Testis (tissue), 2 donors: ENCODE data around the gene P3H2.

Experiments
- CTCF ChIP-seq, 3 experiments: fragments of 450-650 bp in 2 of 3; fragments of 200-600 bp in 1 of 3; sonication (generic) in 1 of 3; IDR thresholded peaks; one replicate each; pipeline ENCODE4 v1.5.1; 2016 to 2019; ENCODE audit warnings: antibody characterized with exemption in 3 of 3, mild to moderate bottlenecking in 2 of 3, moderate library complexity in 1 of 3
- POLR2A ChIP-seq: fragments of 450-650 bp; IDR thresholded peaks from one replicate; pipeline ENCODE4 v1.6.1; 2017; ENCODE audit warnings: antibody characterized with exemption, mild to moderate bottlenecking, moderate library complexity

GRCh38 chr3:189937302-189938127 is 183.2 kb downstream of the P3H2 start:
- TF ChIP-seq CTCF (IDR thresholded peaks at IDR 0.05) (no peak), POLR2A (no peak)
